ENCODE data around the gene NF2. TPM values are rescaled to one million over a fixed set of nuclear protein-coding genes. Genes with fewer than 3 reads are reported as not detected.

The NF2 gene
- 10 to 100 TPM; 39.8 to 61.0 (median 45.1) TPM for total RNA-seq

GRCh38 chr22:29603358-29604075, at the start of gene NF2:
TSS of gene NF2 (plus strand) at chr22:29603633. CDS start at chr22:29603999, 366 bp downstream.
- Histone ChIP-seq H3K27ac (peak within 1 kb of the TSS; percentile 87 to 98 (median 94)), H3K4me3 (peak within 1 kb of the TSS; percentile 75 to 88), H3K36me3 (no peaks in the 10 kb centered on the region), H3K4me1 (peaks cover 0 to 41% (median 4%) of the 10 kb centered on the region in 3 donors), H3K27me3 (no peaks in the 10 kb centered on the region), H3K9me3 (no peaks in the 10 kb centered on the region)
- 0% methylated on average over 3 to 36 of the region's 74 CpGs for WGBS, 2 donors (ENCODE audit: low coverage in 1 of 2)
- ATAC-seq, result peak; percentile 100
- TF ChIP-seq EP300 (IDR thresholded peaks at IDR 0.05) (no peak), CTCF (IDR thresholded peaks at IDR 0.05) (peak in 2 of 4 experiments; percentile 30), POLR2A (IDR thresholded peaks at IDR 0.05) (peak; percentile 70 to 75), POLR2AphosphoS5 (IDR thresholded peaks at IDR 0.05) (peak; percentile 30)

GRCh38 chr22:29555065-29555644, 48.3 kb upstream of the NF2 start:
- WGBS, 2 donors (ENCODE audit: low coverage in 1 of 2), result 66 to 76% methylated on average over 2 to 4 of the region's 4 CpGs
- Histone ChIP-seq H3K4me3 (no peak overlapping the region), H3K27me3 (no peaks in the 10 kb centered on the region), H3K36me3 (peaks cover 0 to 57% of the 10 kb centered on the region in 2 donors), H3K27ac (peak overlapping the region in 3 of 4 donors; percentile 86 to 87 (median 87)), H3K4me1 (peaks cover 0 to 20% (median 9%) of the 10 kb centered on the region in 3 donors), H3K9me3 (no peaks in the 10 kb centered on the region)
- ATAC-seq, result no peak
- TF ChIP-seq CTCF (IDR thresholded peaks at IDR 0.05) (no peak), POLR2AphosphoS5 (IDR thresholded peaks at IDR 0.05) (no peak), POLR2A (IDR thresholded peaks at IDR 0.05) (no peak)

- no peak for ATAC-seq
- 94 to 100% methylated on average over 3 to 5 of the region's 6 CpGs for WGBS, 2 donors (ENCODE audit: low coverage in 1 of 2)
- no peaks in the 10 kb centered on the region for H3K9me3 ChIP-seq
- H3K36me3 ChIP-seq, result peaks cover 0 to 92% of the 10 kb centered on the region in 2 donors
- TF ChIP-seq EP300 (IDR thresholded peaks at IDR 0.05) (no peak), POLR2A (IDR thresholded peaks at IDR 0.05) (no peak), CTCF (IDR thresholded peaks at IDR 0.05) (no peak), POLR2AphosphoS5 (IDR thresholded peaks at IDR 0.05) (no peak)
- H3K27ac ChIP-seq, result no peak overlapping the region
- H3K4me1 ChIP-seq, result peaks cover 0 to 10% (median 8%) of the 10 kb centered on the region in 3 donors
- H3K27me3 ChIP-seq, result no peaks in the 10 kb centered on the region
- no peak overlapping the region for H3K4me3 ChIP-seq
These were observed 44.4 kb upstream of the NF2 start for GRCh38 chr22:29559030-29559429.

- Histone ChIP-seq H3K9me3 (no peaks in the 10 kb centered on the region), H3K36me3 (peaks cover 0 to 100% of the 10 kb centered on the region in 2 donors), H3K4me1 (peaks cover 0 to 2% (median 0%) of the 10 kb centered on the region in 3 donors), H3K27ac (no peak overlapping the region), H3K4me3 (no peak overlapping the region), H3K27me3 (no peaks in the 10 kb centered on the region)
- WGBS, 2 donors (ENCODE audit: low coverage in 1 of 2), result 81 to 100% methylated on average over 2 of the region's 2 CpGs
- no peak for ATAC-seq
- TF ChIP-seq CTCF (IDR thresholded peaks at IDR 0.05) (no peak), EP300 (IDR thresholded peaks at IDR 0.05) (no peak), POLR2A (IDR thresholded peaks at IDR 0.05) (no peak), POLR2AphosphoS5 (IDR thresholded peaks at IDR 0.05) (no peak)
These were observed 43.6 kb upstream of the NF2 start for GRCh38 chr22:29559853-29560252.

Data from gastroesophageal sphincter (tissue), 4 donors.